ENCODE results near the gene LDLRAD3.

LDLRAD3 gene

DNA sequence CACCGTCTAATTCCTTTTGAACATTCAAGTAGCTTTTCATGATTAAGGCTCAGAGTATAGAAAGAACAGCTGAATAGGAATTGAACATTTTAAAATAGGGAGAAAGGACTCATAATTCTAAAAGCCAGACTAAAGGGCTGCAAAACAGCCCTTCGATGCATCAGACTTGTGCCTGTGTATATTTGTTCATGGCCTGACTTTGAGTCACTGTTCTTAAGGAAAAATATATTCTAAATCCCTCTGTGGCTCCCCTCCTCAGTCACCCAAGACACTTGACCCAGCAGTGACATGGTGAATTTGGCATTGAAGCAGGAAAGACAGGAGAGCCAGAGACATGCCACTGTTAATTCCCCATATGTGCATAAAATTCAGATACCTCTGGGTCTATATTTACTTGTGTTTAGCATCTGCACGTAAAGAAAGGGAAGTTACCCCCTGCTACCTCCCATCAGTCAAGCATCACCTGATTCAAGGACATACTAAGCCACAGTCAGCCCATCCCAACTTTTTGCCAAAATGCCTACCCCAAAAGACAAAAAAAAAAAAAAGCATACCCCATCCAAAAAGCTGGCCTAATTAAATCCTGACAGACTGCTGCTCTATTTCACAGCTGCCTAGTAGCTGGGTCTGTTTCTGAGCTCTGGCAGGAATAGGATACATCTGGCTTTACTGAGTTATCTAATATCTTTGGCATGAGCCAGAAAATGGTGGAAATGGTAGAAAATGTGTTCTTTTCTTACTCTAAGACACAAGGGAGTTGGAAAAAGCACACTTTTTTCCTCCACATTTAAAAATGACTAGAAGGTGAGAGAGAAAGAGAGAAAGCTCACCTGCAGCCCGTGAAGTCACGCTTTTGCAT is 251.9 kb downstream of the LDLRAD3 start:
- H3K4me1 ChIP-seq (ENCODE audit: control insufficient read depth, insufficient read depth, low read length), result no peaks in the 10 kb centered on the region
- no peaks in the 10 kb centered on the region for H3K9me3 ChIP-seq (replicated peaks; ENCODE audit: low read length)
- no peak overlapping the region for H3K4me3 ChIP-seq (ENCODE audit: low read length)
- H3K27me3 ChIP-seq (ENCODE audit: control insufficient read depth, insufficient read depth, low read length), result no peaks in the 10 kb centered on the region
- no peak overlapping the region for H3K9ac ChIP-seq (ENCODE audit: low read depth, low read length)
- H3K4me2 ChIP-seq (ENCODE audit: low read length), result no peak overlapping the region
- peaks cover 16% of the 10 kb centered on the region for H3K36me3 ChIP-seq (ENCODE audit: insufficient read depth, low read length)

DNA sequence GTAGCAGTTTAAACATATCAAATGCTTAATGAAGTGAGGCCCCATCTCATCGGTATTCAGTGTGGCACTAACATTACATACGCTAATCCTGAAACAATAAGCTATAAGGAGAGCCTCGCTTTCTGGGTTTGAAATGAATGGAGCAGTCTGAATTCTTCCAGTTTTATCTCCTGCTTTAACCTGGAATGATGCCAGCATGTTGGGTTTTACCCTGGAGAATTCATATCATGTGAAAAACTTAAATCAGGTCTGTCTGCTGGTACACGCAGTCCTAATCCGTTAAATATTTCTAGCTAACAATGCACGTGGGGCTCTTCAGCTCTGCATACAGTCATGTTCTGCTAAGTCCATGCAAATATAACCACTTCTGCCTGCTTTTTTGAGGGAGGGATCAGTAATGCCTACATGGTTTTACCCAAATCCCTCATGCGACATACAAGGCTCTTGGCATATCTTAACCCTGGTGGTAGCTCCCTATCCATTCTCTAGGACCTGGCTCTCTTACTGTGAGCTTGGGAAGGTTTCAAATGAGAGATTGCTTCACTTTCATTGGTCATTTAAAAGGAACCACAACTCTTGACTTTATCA is 252.6 kb downstream of the LDLRAD3 start:
- H3K4me2 ChIP-seq (ENCODE audit: low read length), result no peak overlapping the region
- no peaks in the 10 kb centered on the region for H3K4me1 ChIP-seq (ENCODE audit: control insufficient read depth, insufficient read depth, low read length)
- no peaks in the 10 kb centered on the region for H3K9me3 ChIP-seq (replicated peaks; ENCODE audit: low read length)
- peaks cover 16% of the 10 kb centered on the region for H3K36me3 ChIP-seq (ENCODE audit: insufficient read depth, low read length)
- no peaks in the 10 kb centered on the region for H3K27me3 ChIP-seq (ENCODE audit: control insufficient read depth, insufficient read depth, low read length)
- H3K9ac ChIP-seq (ENCODE audit: low read depth, low read length), result no peak overlapping the region
- H3K4me3 ChIP-seq (ENCODE audit: low read length), result no peak overlapping the region

DNA sequence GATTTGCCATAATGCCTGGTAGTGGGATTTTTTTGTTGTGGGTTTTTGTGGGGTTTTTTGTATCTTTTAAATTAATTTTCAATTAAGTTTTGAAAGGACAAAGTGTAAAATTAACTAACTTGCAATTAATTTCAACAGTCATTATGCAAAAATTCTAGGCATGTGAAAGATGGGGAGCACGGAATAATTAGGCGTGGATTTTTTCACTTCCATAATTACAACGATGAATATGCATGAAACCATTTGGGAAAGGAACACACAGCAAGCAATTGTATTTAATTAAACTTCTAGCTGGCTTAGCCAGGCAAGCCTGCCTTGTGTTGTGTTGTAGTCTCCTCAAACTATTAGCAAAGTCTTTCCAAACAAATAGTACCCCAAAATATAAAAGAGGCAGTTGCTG is 257.5 kb downstream of the LDLRAD3 start:
- no peaks in the 10 kb centered on the region for H3K4me1 ChIP-seq (ENCODE audit: control insufficient read depth, insufficient read depth, low read length)
- H3K4me2 ChIP-seq (ENCODE audit: low read length), result no peak overlapping the region
- no peaks in the 10 kb centered on the region for H3K9me3 ChIP-seq (replicated peaks; ENCODE audit: low read length)
- peaks cover 16% of the 10 kb centered on the region for H3K36me3 ChIP-seq (ENCODE audit: insufficient read depth, low read length)
- no peak overlapping the region for H3K9ac ChIP-seq (ENCODE audit: low read depth, low read length)
- H3K4me3 ChIP-seq (ENCODE audit: low read length), result no peak overlapping the region
- H3K27me3 ChIP-seq (ENCODE audit: control insufficient read depth, insufficient read depth, low read length), result no peaks in the 10 kb centered on the region

DNA sequence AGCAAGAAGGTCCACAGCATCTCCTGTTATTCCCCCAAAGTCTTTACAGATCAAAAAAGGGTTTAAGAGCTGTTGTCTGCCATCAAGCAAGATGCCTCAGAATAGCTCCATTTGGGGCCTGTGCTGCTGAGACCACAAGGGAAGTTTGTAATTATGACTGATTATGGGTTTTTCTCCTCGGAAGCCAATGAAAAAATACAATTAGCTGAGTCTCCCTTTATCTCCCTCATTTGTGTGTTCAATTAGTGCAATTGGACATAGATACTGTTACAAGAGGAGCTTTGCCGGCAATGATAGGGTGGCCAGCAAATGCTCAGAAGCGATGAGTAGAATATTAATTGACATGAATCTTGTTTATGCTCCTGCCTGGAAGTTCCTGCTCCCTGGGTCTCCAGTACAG is 261.7 kb downstream of the LDLRAD3 start:
- Histone ChIP-seq H3K27me3 (ENCODE audit: control insufficient read depth, insufficient read depth, low read length) (no peaks in the 10 kb centered on the region), H3K4me3 (ENCODE audit: low read length) (no peak overlapping the region), H3K9me3 (replicated peaks; ENCODE audit: low read length) (no peaks in the 10 kb centered on the region), H3K4me2 (ENCODE audit: low read length) (no peak overlapping the region), H3K9ac (ENCODE audit: low read depth, low read length) (no peak overlapping the region), H3K4me1 (ENCODE audit: control insufficient read depth, insufficient read depth, low read length) (no peaks in the 10 kb centered on the region), H3K36me3 (ENCODE audit: insufficient read depth, low read length) (no peaks in the 10 kb centered on the region)

DNA sequence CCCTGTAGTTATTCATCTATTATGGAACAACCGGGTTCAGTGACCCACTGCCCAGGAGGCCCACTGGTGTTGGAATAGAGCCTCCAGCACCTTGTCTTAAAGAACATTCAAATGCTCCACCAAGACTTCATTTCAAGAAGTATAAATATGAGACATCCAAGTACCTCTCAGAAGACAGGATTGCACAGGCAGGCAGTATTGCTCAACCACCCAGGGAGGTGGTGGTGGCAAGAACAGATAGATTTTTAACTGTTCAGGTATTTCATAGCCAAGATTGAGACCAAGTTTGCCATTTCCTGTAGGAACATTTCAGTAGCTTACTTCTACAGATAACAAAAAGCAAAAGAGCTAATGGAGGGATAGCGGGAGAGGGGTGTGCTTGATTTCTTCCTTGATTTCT is 266.7 kb downstream of the LDLRAD3 start:
- no peak overlapping the region for H3K4me2 ChIP-seq (ENCODE audit: low read length)
- H3K36me3 ChIP-seq (ENCODE audit: insufficient read depth, low read length), result no peaks in the 10 kb centered on the region
- H3K27me3 ChIP-seq (ENCODE audit: control insufficient read depth, insufficient read depth, low read length), result no peaks in the 10 kb centered on the region
- H3K9ac ChIP-seq (ENCODE audit: low read depth, low read length), result no peak overlapping the region
- no peak overlapping the region for H3K4me3 ChIP-seq (ENCODE audit: low read length)
- H3K4me1 ChIP-seq (ENCODE audit: control insufficient read depth, insufficient read depth, low read length), result no peaks in the 10 kb centered on the region
- no peaks in the 10 kb centered on the region for H3K9me3 ChIP-seq (replicated peaks; ENCODE audit: low read length)

DNA sequence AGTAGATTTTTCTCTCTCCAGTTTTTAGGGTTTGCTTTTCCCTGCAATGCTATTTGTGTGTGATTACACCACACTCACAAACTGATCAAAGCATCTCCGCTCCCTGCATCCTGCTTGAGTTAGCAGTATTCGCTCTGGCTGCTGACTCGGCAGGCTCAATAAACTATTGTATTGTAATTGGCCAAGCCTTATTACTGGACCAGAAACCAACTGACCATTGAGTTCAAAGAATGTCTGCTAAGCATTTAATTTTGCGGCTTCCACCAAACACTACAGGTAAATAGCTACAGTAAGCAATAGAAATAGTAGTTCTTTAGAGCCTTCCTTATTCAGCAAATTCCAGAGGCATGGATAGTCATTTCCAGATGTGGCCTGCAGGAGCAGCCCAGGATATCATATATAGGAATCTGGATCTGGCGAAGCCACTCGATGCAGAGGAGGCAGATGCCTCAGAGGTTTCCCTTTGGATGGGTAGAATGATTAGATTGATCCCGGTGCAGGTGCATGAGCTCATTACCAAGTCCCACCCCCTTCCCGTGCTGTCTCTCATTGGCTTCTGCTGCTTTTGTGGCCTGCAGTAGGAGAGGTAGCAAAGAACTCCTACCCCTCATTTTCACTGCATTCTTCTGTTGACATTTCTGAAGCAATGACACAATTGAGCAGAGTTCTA is 268.0 kb downstream of the LDLRAD3 start:
- H3K9me3 ChIP-seq (replicated peaks; ENCODE audit: low read length), result no peaks in the 10 kb centered on the region
- no peak overlapping the region for H3K4me3 ChIP-seq (ENCODE audit: low read length)
- H3K4me1 ChIP-seq (ENCODE audit: control insufficient read depth, insufficient read depth, low read length), result no peaks in the 10 kb centered on the region
- H3K9ac ChIP-seq (ENCODE audit: low read depth, low read length), result no peak overlapping the region
- no peaks in the 10 kb centered on the region for H3K36me3 ChIP-seq (ENCODE audit: insufficient read depth, low read length)
- no peak overlapping the region for H3K4me2 ChIP-seq (ENCODE audit: low read length)
- no peaks in the 10 kb centered on the region for H3K27me3 ChIP-seq (ENCODE audit: control insufficient read depth, insufficient read depth, low read length)

DNA sequence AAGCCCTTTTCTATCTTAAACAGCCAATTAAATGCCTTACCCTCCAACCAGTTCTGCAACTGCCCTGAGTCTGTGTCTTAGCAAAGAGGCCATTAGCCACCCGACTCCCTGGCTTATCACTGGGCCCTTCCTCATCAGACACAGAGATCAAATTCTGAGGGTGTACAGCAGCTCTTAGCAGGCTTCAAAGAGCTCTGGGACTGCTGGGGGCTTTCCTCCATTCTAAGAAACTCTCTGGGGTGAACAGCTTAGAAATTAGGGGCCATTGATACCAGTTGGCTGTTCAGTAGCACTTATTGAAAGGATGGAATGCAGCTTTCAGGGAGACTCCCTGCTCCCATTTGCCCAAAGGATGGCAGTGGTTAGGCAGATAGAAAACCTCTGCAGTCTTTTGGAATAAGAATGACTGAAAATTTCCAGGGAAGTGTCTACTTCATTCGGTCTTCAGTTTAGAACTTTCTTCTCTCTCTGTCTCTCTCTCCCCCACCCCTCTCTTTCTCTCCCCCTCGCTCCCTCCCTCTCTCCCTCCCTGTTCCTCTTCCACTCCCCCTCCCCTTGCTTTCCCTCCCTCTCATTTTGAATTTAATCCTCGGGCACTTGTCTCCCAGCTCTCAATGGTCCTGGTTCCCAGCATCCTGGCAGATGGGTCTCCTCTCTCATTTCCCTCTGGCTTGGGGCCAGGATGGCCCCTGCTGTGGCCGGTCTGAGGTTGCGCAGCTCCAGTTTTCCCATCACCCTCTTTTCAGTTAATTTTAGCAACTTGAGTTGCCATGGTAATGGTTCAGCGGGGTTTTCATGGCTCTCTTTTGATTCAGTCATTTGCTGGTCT is 268.9 kb downstream of the LDLRAD3 start:
- no peaks in the 10 kb centered on the region for H3K4me1 ChIP-seq (ENCODE audit: control insufficient read depth, insufficient read depth, low read length)
- H3K9ac ChIP-seq (ENCODE audit: low read depth, low read length), result no peak overlapping the region
- H3K27me3 ChIP-seq (ENCODE audit: control insufficient read depth, insufficient read depth, low read length), result no peaks in the 10 kb centered on the region
- no peaks in the 10 kb centered on the region for H3K9me3 ChIP-seq (replicated peaks; ENCODE audit: low read length)
- H3K4me2 ChIP-seq (ENCODE audit: low read length), result no peak overlapping the region
- H3K36me3 ChIP-seq (ENCODE audit: insufficient read depth, low read length), result no peaks in the 10 kb centered on the region
- H3K4me3 ChIP-seq (ENCODE audit: low read length), result no peak overlapping the region

DNA sequence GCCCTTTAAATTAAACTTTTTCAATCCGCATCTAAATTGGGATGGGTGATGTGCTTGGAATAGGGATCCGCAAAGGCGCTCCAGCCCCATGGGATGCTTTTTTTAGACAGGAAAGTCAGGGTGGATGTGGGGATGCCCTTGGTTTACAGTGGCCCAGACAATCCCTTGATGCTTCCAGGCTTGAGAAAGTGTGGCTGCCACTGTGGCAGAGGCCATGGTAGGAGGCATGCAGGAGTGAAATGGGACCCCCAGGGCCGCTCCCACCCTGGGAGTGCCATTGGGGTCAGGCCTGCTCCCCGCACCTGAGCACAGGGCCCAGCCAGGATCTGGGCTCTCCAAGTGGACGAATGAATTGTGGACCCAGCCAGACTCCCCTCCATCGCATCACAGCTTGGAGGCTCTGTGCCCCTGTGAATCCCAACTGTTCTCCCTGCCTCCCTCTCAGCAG is 269.6 kb downstream of the LDLRAD3 start:
- no peaks in the 10 kb centered on the region for H3K4me1 ChIP-seq (ENCODE audit: control insufficient read depth, insufficient read depth, low read length)
- no peaks in the 10 kb centered on the region for H3K9me3 ChIP-seq (replicated peaks; ENCODE audit: low read length)
- H3K4me3 ChIP-seq (ENCODE audit: low read length), result no peak overlapping the region
- no peak overlapping the region for H3K4me2 ChIP-seq (ENCODE audit: low read length)
- no peaks in the 10 kb centered on the region for H3K36me3 ChIP-seq (ENCODE audit: insufficient read depth, low read length)
- H3K9ac ChIP-seq (ENCODE audit: low read depth, low read length), result no peak overlapping the region
- H3K27me3 ChIP-seq (ENCODE audit: control insufficient read depth, insufficient read depth, low read length), result no peaks in the 10 kb centered on the region

DNA sequence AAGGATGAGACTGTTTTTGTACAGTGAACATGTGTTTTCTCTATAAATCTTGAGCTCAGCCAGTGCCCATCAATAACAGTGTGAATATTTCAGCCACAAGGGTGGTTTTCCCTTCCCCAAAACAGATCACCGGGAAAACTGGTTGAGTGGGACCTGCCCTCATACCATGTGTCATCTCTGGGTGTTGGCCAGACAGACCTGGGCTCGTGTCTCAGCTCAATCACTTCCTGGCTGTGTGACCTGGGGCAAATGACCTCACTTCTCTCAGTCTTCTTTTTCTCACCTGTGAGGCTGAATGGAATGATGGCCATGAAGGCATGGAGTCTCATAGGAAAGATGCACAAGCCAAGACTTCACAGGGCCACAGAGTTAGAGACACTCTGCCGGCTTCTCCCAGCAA is 270.6 kb downstream of the LDLRAD3 start:
- H3K27me3 ChIP-seq (ENCODE audit: control insufficient read depth, insufficient read depth, low read length), result no peaks in the 10 kb centered on the region
- no peaks in the 10 kb centered on the region for H3K36me3 ChIP-seq (ENCODE audit: insufficient read depth, low read length)
- no peaks in the 10 kb centered on the region for H3K4me1 ChIP-seq (ENCODE audit: control insufficient read depth, insufficient read depth, low read length)
- H3K4me3 ChIP-seq (ENCODE audit: low read length), result no peak overlapping the region
- no peaks in the 10 kb centered on the region for H3K9me3 ChIP-seq (replicated peaks; ENCODE audit: low read length)
- no peak overlapping the region for H3K4me2 ChIP-seq (ENCODE audit: low read length)
- H3K9ac ChIP-seq (ENCODE audit: low read depth, low read length), result no peak overlapping the region

DNA sequence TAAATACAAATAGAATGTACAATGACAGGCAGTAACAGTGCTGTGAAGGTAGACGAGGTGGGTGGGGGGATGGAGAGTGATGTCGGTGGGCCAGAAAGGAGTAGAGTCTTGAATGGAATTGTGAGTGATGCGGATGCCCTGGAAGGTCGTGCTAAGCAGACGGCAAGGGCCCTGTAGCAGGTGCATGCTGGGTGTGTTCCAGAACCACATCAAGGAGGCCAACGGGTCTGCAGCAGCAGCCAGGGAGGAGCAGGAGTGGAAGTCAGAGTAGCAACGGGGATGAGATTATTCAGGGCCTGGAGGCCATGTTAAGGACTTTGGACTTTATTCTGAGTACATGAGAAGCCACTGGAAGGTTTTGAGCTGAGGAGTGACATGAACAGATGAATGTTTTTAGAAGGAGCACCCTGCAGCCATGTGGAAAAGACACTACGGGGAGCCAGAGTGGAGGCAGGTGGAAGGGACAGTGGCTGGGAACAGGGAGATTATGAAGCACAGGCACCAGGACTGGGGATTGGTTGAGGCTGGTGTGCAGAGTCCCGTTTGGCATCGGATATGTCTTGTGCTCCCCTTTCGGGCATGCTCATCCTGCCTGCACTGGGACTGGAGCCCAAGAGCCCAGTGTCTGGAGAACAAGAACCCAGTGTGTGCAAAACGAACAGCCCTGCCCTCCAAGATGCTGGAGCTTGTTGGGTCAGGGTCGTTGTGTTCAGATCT is 271.3 kb downstream of the LDLRAD3 start:
- H3K9me3 ChIP-seq (replicated peaks; ENCODE audit: low read length), result peaks cover 4% of the 10 kb centered on the region
- H3K4me1 ChIP-seq (ENCODE audit: control insufficient read depth, insufficient read depth, low read length), result no peaks in the 10 kb centered on the region

DNA sequence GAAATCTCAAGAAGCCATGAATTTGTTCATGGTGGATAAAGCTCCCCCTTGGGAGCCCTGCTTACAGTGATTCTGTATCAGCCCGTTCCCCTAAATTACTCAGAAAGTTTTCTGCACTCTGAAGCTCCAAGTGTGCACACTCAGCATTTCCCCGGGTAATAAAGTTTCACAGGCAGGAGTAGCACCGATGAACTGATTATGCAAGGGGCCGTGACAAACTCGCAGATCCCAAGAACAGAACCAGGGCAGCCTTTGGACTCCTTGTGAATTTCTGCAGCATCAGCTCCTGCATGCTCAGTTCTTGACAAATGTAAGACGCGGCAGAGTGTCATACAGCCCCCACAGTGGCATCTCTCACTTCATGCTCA is 271.8 kb downstream of the LDLRAD3 start:
- H3K27me3 ChIP-seq (ENCODE audit: control insufficient read depth, insufficient read depth, low read length), result no peaks in the 10 kb centered on the region
- no peak overlapping the region for H3K4me2 ChIP-seq (ENCODE audit: low read length)
- H3K4me3 ChIP-seq (ENCODE audit: low read length), result no peak overlapping the region
- no peak overlapping the region for H3K9ac ChIP-seq (ENCODE audit: low read depth, low read length)
- H3K4me1 ChIP-seq (ENCODE audit: control insufficient read depth, insufficient read depth, low read length), result no peaks in the 10 kb centered on the region
- H3K9me3 ChIP-seq (replicated peaks; ENCODE audit: low read length), result peaks cover 5% of the 10 kb centered on the region
- H3K36me3 ChIP-seq (ENCODE audit: insufficient read depth, low read length), result no peaks in the 10 kb centered on the region

More for the DNA sequence above, 271.3 kb downstream of the LDLRAD3 start:
- H3K36me3 ChIP-seq (ENCODE audit: insufficient read depth, low read length), result no peaks in the 10 kb centered on the region
- H3K4me3 ChIP-seq (ENCODE audit: low read length), result no peak overlapping the region
- H3K9ac ChIP-seq (ENCODE audit: low read depth, low read length), result no peak overlapping the region
- no peak overlapping the region for H3K4me2 ChIP-seq (ENCODE audit: low read length)
- H3K27me3 ChIP-seq (ENCODE audit: control insufficient read depth, insufficient read depth, low read length), result no peaks in the 10 kb centered on the region
